Measurements from ENCODE around the gene MADCAM1.

The MADCAM1 gene

DNA sequence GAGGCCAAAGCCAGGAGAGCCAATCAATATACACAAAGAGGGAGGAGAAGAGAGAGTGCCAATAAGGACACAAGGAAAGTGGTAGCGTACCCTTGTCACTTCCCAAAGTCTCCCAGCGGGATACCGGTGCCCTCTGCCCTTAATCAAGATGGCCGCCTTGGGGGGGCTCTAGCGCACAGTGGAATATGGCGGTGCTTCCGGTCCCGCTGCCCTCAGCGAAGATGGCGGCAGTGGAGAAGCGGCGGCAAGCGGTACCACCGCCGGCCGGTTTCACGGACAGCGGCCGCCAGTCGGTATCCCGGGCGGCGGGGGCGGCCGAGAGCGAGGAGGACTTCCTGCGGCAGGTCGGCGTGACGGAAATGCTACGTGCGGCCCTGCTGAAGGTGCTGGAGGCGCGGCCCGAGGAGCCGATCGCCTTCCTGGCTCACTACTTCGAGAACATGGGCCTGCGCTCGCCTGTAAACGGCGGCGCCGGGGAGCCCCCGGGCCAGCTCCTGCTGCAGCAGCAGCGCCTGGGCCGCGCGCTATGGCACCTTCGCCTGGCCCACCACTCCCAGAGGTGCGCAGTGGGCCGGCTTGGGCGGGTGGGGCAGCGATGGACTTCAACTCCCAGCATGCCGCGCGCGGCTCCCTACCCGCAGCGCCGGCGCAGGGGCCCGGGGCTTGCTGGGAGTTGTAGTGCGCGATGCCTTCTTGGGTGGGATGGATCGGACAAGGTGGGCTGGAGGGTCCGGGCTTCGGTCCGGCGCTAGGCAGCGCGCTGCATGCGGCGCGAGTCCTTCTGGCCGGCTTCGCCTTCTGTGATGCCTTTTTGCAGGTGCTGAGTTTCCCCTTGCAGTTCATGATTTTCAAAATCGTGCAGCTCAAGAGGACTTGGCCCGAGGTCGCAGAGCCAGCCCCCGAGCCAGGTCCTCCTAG, 11.3 kb downstream of the MADCAM1 start, which contains the start of gene TPGS1:
Gene TPGS1 (plus strand): TSS at position 212 of the 918 bp plus-strand sequence. CDS start 10 bp downstream, at position 222.
- DNase-seq = peak; percentile 51
- peak within 1 kb of the TSS; percentile 88 for H3K27ac ChIP-seq
- no peaks in the 10 kb centered on the region for H3K27me3 ChIP-seq (replicated peaks)
- H3K4me3 ChIP-seq (ENCODE audit: low read depth, low read length) = peak within 1 kb of the TSS; percentile 86
- in situ Hi-C loops (cut with HindIII; ENCODE audit: low pct_ligation_motif_present, low sequenced_read_pairs) = no loop called here
- no peak for TF ChIP-seq CTCF (IDR thresholded peaks at IDR 0.05; ENCODE audit: low read depth, low read length, missing control alignments)
- H3K36me3 ChIP-seq (replicated peaks) = no peaks in the 10 kb centered on the region

DNA sequence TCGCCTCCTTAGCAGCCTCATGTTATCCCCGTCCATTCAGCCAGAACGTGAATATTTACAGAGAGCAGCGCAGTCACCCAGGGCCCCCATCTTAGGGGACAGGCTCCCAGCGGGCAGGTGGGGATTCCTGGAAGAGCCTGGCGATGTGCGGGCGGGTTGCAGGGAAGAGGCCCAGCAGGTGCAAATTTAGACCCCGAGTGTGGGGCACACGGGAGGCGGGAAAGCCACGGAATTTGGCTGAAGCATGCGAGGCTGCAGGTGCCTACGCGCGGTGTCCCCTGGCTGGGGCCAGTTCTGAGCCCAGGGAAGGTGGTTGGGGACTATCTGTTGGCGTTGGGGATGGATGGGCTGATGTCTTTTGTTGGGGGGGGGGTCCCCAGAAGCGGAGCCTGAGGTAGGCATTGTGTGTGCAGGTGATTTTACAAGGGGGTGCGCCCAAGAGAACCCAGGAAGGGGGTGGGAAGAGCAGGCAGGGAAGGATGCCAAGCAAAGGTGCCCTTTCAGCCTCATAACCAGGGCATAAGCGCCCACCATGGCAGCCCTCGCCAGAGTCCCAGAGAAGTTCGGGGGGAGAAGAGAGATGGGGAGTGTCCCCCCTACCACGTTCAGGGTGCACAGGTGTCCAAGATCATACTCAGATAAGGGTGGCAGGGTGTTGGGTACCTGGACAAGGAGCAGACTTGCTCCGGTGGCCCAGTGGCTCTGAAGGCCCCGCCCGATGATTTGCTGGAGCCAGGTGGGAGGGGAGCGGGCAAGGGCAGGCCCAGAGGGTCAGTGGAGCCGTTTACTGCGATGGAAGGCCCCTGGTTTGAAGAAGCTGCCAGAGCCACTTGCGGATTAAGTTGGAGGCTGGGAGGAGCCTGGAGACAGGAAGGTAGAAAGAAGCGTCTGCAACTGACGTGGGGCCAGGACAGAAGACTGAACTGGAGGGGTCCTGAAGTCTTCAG, 12.2 kb downstream of the MADCAM1 start:
- H3K27me3 ChIP-seq (replicated peaks) = no peaks in the 10 kb centered on the region
- peak overlapping the region; percentile 86 for H3K4me3 ChIP-seq (ENCODE audit: low read depth, low read length)
- DNase-seq = no peak
- no peak for TF ChIP-seq CTCF (IDR thresholded peaks at IDR 0.05; ENCODE audit: low read depth, low read length, missing control alignments)
- no peaks in the 10 kb centered on the region for H3K36me3 ChIP-seq (replicated peaks)
- in situ Hi-C loops (cut with HindIII; ENCODE audit: low pct_ligation_motif_present, low sequenced_read_pairs) = no loop called here
- H3K27ac ChIP-seq = no peak overlapping the region

DNA sequence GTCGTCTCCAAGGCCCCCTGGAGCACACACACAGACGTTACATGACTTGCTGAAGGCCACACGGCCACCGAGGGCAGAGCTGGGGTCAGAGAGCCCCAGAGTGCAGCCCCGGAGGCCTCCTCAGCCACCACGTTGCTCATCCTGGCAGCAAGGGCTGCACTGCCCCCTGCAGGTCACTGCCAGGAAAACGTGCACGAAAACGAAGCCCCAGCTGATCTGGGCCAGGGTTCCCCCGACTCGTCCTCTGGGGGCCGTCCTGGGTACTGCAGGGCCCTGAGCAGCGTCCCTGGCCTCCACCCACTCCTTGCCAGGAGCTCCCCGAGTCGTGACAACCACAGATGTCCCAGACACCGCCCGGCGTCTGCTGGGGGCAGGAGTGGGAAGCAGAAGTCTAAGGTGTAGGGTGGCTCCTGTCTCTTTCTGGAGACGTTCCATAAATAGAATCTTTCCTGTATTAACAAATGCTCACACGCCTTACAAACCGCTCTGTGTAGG, 14.4 kb downstream of the MADCAM1 start:
- in situ Hi-C loops (cut with HindIII; ENCODE audit: low pct_ligation_motif_present, low sequenced_read_pairs) = no loop called here
- no peak overlapping the region for H3K4me3 ChIP-seq (ENCODE audit: low read depth, low read length)
- no peaks in the 10 kb centered on the region for H3K36me3 ChIP-seq (replicated peaks)
- H3K27ac ChIP-seq = peak overlapping the region; percentile 26
- H3K27me3 ChIP-seq (replicated peaks) = no peaks in the 10 kb centered on the region
- DNase-seq = peak; percentile 84
- TF ChIP-seq CTCF (IDR thresholded peaks at IDR 0.05; ENCODE audit: low read depth, low read length, missing control alignments) = peak; percentile 99

DNA sequence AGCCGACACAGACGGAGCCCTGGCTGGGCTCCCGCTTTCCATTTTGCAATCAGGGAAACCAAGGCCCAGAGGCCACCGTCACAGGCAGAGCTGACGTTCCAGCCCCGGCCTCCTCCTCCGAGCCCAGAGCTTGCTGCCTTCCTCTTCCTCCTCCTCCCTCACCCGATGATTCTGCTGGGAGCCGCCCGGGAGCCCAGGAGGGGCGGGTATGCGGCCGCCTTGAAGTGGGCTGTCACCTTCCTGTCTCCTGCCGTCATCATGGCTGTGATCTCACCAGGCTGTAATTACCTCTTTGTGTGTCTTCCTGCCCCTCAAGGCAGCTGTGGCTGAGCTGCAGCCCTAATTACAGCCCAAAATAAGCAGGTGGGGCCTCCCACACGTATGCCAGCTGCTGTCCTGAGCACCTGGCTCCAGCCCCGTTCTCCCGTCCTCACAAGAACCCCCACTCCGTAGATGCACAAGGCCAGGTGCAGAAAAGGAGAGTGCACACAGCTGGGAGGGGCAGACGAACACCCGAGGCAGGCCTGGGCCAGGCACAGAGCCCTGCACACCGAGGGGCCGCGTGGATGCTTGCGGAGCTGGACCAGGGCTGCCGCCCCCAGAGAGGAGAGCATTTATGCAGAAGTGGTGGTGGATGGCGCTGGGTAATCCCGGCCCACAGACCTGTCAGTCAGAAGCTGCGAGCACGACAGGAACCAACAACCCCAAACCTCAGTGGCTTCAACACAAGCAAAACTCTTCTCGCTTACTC, 15.0 kb downstream of the MADCAM1 start:
- H3K36me3 ChIP-seq (replicated peaks) = no peaks in the 10 kb centered on the region
- no peak for DNase-seq
- H3K27ac ChIP-seq = peak overlapping the region; percentile 26
- TF ChIP-seq CTCF (IDR thresholded peaks at IDR 0.05; ENCODE audit: low read depth, low read length, missing control alignments) = no peak
- in situ Hi-C loops (cut with HindIII; ENCODE audit: low pct_ligation_motif_present, low sequenced_read_pairs) = no loop called here
- H3K27me3 ChIP-seq (replicated peaks) = no peaks in the 10 kb centered on the region
- H3K4me3 ChIP-seq (ENCODE audit: low read depth, low read length) = no peak overlapping the region

All from brain microvascular endothelial cell (primary cell).